ENCODE data around the gene GNE. TPM values are rescaled to one million over a fixed set of nuclear protein-coding genes. Genes with fewer than 3 reads are reported as not detected.

Gene GNE
- total and polyA plus RNA-seq, 12 donors: 4.8 to 34.3 (median 20.7) TPM

DNA sequence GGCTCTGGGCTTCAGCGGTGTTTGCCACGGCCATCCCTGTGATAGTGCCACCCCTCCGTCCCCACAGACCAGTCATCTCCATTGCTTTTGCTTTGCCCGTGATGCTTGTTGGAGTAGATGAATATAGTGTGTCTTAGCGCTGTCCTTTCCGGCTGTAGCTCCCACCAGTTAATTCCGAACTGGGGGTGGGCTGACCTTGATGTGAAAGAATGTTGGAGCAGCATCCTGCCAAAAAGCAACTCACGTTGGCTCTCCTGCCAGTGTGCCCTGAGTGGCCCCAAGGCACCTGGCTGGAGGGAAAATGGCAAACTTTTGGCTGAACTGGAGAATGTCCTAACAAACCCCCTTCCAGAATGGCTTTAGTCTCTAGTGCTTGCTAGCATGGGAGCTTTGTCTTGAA, 47.5 kb downstream of the GNE start:
- Histone ChIP-seq H3K27ac (peak overlapping the region in 3 of 5 donors; percentile 11 to 71 (median 28)), H3K4me1 (replicated peaks in 1 of 2) (peaks cover 39 to 60% of the 10 kb centered on the region in 2 donors), H3K27me3 (no peaks in the 10 kb centered on the region), H3K9me3 (replicated peaks in 1 of 3) (no peaks in the 10 kb centered on the region), H3K36me3 (replicated peaks in 1 of 2) (peaks cover 0 to 73% of the 10 kb centered on the region in 2 donors), H3K4me3 (peak overlapping the region in 1 of 4 donors; percentile 3)
- WGBS, 4 donors: 50 to 71% (median 57%) methylated on average over 8 of the region's 8 CpGs
- DNase-seq: peak in 6 of 7 donors; percentile 22 to 63 (median 57)
- intact Hi-C loops (cut with DNase I): no loop called here
- TF ChIP-seq POLR2A (IDR thresholded peaks at IDR 0.05): peak in 1 of 2 donors; percentile 2
- TF ChIP-seq, protein P1, sequence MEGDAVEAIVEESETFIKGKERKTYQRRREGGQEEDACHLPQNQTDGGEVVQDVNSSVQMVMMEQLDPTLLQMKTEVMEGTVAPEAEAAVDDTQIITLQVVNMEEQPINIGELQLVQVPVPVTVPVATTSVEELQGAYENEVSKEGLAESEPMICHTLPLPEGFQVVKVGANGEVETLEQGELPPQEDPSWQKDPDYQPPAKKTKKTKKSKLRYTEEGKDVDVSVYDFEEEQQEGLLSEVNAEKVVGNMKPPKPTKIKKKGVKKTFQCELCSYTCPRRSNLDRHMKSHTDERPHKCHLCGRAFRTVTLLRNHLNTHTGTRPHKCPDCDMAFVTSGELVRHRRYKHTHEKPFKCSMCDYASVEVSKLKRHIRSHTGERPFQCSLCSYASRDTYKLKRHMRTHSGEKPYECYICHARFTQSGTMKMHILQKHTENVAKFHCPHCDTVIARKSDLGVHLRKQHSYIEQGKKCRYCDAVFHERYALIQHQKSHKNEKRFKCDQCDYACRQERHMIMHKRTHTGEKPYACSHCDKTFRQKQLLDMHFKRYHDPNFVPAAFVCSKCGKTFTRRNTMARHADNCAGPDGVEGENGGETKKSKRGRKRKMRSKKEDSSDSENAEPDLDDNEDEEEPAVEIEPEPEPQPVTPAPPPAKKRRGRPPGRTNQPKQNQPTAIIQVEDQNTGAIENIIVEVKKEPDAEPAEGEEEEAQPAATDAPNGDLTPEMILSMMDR (IDR thresholded peaks at IDR 0.05): no peak

DNA sequence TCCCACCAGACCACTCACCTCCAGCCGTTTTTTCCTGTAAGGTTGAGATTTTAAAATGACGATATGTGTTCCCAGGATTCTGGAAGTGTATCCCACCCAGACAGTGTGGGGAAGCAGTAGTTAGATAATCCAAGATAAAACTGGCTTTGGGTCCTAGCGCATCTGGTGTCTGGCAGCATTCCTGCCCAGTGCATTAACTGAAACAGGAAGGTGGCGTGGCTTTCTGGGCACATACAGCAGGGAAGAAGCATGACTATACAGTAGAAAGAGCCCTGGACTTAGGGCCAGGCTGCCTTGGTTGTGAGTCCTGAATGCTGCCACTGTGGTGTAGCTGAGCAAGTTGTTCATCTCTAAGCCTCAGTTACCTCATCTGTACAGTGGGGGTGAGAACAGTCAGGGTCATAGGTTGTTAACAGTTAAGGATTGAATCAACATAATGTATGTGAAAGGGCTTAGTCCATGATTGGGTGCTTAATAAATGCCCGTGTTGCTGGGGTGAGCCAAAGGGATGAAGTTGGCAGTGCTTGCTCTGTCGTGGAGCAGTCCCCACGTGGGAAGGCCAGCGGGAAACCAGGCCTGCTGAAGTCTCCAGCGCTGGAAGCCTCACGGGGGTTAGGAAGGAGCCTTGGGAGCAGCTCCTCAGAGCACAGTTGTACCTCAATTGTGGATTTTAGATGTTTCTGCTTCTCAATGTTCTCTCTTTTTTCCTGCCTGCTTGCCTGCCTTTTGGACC, 49.6 kb downstream of the GNE start:
- H3K4me3 ChIP-seq: no peak overlapping the region
- peak in 1 of 7 donors; percentile 44 for DNase-seq
- no peaks in the 10 kb centered on the region for H3K9me3 ChIP-seq (replicated peaks in 1 of 3)
- WGBS, 4 donors: 73 to 84% (median 79%) methylated on average over 10 of the region's 10 CpGs
- H3K36me3 ChIP-seq (replicated peaks in 1 of 2): peaks cover 0 to 92% of the 10 kb centered on the region in 2 donors
- H3K27me3 ChIP-seq: no peaks in the 10 kb centered on the region
- TF ChIP-seq POLR2A (IDR thresholded peaks at IDR 0.05): no peak
- TF ChIP-seq, protein P1 (IDR thresholded peaks at IDR 0.05): no peak
- H3K4me1 ChIP-seq (replicated peaks in 1 of 2): peaks cover 32 to 42% of the 10 kb centered on the region in 2 donors
- H3K27ac ChIP-seq: peak overlapping the region in 2 of 5 donors; percentile 63 to 79
- intact Hi-C loops (cut with DNase I): no loop called here

DNA sequence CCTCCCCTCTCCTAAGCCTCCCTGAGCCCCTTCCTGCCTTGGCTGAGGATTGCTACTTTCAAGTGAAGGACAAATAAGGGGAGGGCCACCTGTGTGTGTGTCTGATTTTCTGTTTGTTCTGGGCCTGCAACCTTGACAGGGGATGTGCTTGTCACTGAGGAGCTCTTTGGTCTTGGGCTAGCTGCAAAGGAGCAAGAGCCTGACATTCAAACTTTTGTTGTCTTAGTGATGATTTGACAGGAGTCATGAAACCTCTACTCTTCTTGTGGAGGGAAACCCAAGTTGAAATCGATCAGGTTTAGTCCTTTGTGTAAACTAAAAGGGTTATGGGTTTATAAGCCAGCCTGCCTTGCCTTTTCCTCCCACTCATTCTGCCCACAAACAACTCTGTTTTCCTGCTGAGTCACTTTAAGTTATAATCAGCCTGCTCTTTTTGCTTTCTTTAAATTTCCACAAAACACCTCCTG, 50.7 kb downstream of the GNE start:
- intact Hi-C loops (cut with DNase I): no loop called here
- no peaks in the 10 kb centered on the region for H3K27me3 ChIP-seq
- H3K9me3 ChIP-seq (replicated peaks in 1 of 3): no peaks in the 10 kb centered on the region
- peak in 1 of 7 donors; percentile 16 for DNase-seq
- no peak overlapping the region for H3K4me3 ChIP-seq
- no peak for TF ChIP-seq POLR2A (IDR thresholded peaks at IDR 0.05)
- TF ChIP-seq, protein P1 (IDR thresholded peaks at IDR 0.05): no peak
- H3K4me1 ChIP-seq (replicated peaks in 1 of 2): peaks cover 32 to 42% of the 10 kb centered on the region in 2 donors
- peak overlapping the region in 3 of 5 donors; percentile 9 to 79 (median 63) for H3K27ac ChIP-seq
- H3K36me3 ChIP-seq (replicated peaks in 1 of 2): peaks cover 0 to 94% of the 10 kb centered on the region in 2 donors
- WGBS, 4 donors: 5 to 25% (median 19%) methylated on average over 1 of the region's 1 CpG

DNA sequence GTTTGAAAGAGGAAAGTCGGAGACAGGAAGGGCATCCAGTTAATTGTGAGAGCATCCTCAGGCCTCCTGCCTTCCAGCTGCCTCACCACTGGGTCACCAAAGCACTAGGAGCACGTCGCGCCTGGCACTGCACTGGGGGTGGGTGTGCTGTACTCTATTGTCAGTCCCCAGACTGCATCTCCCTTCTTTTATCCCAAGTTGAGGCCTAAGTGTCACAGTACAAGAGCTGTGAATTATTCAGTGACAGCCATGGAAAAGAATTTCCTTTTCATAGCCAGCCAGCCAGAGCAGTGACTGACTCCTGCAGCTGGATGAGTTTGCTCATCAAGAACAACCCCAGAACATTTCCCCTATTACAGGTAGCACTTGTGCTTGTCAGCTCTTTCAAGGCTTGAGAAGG, 51.2 kb downstream of the GNE start:
- 56 to 75% (median 70%) methylated on average over 4 of the region's 4 CpGs for WGBS, 4 donors
- no peak for DNase-seq
- TF ChIP-seq POLR2A (IDR thresholded peaks at IDR 0.05): no peak
- TF ChIP-seq, protein P1 (IDR thresholded peaks at IDR 0.05): no peak
- H3K27me3 ChIP-seq: no peaks in the 10 kb centered on the region
- H3K4me3 ChIP-seq: no peak overlapping the region
- H3K27ac ChIP-seq: peak overlapping the region in 3 of 5 donors; percentile 9 to 79 (median 63)
- peaks cover 0 to 94% of the 10 kb centered on the region in 2 donors for H3K36me3 ChIP-seq (replicated peaks in 1 of 2)
- no peaks in the 10 kb centered on the region for H3K9me3 ChIP-seq (replicated peaks in 1 of 3)
- peaks cover 32 to 42% of the 10 kb centered on the region in 2 donors for H3K4me1 ChIP-seq (replicated peaks in 1 of 2)
- intact Hi-C loops (cut with DNase I): no loop called here
